Fibroblast of the conjunctiva (primary cell): ENCODE results near the gene COL4A2.

Source experiments
- DNase-seq: peaks from one replicate; pipeline ENCODE4 v3.0.0-alpha.2; 2010; ENCODE audit warnings: low read depth

The COL4A2 gene

DNA sequence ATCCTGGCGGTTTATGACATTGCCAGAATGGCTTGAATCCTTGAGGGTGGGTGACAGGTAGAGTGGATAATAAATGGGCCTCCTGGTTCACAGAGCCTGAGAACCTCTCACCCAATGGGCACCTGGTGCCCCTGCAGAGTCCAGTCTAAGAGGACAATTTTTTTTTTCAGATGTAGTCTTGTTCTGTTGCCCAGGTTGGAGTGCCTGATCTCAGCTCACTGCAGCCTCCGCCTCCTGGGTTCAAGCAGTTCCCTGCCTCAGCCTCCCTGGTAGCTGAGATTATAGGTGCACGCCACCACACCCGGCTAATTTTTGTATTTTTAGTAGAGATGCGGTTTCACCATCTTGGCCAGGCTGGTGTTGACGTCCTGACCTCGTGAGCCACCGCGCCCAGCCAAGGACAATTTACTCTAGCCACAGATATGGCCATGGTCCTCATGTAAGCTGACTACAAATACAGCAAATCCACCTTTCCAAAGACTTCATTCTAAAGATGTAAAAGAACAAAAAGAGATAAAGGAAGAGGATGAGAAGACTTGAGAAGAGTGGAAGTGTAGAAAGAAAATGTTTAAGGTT is 33.0 kb downstream of the COL4A2 start:
- no peak for DNase-seq

DNA sequence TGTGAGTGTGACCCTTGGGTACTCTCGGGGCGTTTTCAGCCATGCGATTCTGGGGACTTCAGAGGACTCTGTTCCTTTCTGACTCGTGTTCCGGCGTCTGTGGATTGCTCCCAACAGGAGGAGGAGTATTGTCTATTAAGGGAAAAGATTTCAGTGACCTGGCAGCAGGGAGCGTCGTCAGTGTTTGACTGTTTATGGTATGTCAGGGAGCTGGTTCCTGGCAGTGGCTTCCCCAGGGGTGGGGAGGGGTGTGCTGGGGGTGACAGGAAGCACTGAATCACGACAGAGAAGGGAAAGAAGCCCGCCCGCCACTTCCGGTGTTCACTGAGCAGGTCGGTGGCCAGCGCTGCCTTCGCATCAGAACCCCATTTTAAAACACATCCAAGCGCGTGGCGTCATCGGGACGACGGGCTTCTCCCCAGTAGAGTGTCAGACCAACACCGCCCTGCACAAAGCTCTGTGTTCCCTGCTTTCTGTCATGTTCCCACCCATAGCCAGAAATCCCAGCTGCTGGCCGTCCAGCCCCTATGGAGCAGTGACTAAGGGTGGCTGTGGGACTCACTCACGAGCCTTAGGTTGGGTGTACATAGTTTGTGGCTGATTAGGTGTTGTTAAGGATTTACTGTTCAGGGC is 33.8 kb downstream of the COL4A2 start:
- DNase-seq, result no peak

GRCh38 chr13:110341445-110342244 is 34.6 kb downstream of the COL4A2 start:
- no peak for DNase-seq

DNA sequence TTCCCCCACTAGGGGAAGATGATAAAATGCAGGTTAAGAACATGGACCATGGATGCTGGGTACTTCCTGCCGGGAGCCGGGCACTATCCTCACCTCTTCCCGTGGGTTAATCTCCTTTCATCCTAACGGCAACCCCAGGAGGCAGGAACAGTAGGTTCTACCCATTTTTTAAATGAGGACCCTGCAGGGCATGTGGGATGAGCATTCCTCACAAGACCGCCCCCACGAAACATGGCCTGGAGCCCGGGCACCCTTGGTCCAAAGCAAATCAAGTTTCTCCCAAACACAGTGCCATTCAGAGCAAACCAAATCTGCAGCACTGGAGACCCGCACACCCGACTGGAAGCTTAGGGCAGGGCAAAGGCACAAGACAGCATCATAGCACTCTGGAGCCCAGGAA is 35.4 kb downstream of the COL4A2 start:
- DNase-seq, result no peak

- no peak for DNase-seq
Observed at GRCh38 chr13:110343241-110343865, 36.3 kb downstream of the COL4A2 start.

DNA sequence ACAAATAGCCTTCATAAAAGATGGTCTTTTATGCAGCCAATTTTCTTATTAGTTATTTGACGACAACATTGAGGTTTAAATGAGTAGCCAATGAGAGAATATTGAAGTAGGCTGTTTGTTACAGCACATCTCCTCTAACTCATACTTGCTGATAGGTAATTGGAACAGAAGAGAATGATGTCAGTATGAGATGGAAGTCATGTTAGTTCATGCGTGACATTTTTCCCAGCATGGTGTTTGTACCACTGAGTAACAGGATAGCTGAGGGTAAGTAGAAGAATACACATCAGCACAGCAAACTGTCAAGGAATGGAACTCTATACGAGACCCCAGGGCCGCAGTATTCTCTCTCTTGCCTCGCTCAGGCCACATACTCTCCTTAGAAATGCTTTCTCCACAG is 37.2 kb downstream of the COL4A2 start:
- DNase-seq, result no peak

- no peak for DNase-seq
Observed at GRCh38 chr13:110345266-110345665, 38.2 kb downstream of the COL4A2 start.

- no peak for DNase-seq
Observed at GRCh38 chr13:110345701-110346100, 38.6 kb downstream of the COL4A2 start.

DNA sequence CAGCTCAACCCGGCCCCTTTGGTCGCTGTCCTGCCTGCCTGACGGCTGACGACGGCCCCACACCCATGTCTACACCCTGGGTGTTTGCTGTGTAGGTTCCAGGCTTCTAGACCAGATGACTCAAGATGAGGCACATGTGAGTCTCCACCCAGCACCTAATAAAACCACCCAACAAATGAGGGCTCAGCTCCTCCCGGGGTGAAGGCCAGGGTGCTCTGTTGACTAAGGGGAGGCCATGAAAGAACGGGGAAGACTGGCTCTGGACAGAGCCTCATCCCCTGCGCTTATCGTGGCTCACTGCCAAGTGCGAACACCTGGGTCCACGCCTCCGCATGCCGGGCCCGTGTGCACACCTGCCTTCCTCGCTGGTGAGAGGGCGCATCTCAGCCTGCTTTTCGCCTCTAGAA is 39.6 kb downstream of the COL4A2 start:
- no peak for DNase-seq

GRCh38 chr13:110347088-110347487 is 40.0 kb downstream of the COL4A2 start:
- DNase-seq, result no peak

- peak; percentile 43 for DNase-seq
Observed at GRCh38 chr13:110347535-110348308, 40.6 kb downstream of the COL4A2 start.

DNA sequence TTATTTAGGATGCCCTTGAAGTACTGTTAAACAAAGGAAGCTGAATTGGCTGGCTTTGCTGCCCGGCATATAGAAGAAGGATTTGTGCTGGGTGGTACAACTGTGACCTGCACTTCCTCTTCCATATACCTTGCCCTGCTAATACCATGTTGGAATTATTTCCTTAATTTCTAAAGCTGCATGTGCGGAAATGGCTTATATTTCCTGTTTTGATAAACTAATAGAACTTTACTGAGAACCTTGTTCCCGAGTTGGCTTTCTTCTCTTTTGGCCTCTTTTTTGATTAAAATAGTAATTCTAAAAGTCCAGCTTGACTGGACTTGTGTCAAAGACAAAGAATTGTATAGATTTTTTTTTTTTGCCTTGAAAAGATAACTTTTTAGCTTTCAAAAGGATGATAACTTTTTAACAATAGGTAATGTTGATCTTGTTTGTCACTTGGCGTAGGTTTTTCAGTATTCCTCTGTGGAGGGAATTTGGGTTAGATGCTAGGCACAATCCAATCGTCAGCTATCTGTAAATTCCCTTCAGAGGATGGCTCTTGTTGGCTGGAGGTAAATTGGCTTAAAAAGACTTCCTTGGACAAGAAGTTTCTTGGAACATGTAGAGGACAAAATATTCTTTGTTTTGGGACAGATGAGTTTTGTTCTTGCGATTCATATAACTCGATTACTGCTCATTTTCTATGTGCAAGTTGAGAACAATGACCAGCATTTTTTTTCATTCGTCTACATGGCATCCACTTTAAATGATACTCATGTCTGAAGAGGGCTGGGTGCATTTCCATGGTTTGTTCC is 41.4 kb downstream of the COL4A2 start:
- DNase-seq, result no peak

GRCh38 chr13:110349239-110349638 is 42.2 kb downstream of the COL4A2 start:
- DNase-seq, result no peak

DNA sequence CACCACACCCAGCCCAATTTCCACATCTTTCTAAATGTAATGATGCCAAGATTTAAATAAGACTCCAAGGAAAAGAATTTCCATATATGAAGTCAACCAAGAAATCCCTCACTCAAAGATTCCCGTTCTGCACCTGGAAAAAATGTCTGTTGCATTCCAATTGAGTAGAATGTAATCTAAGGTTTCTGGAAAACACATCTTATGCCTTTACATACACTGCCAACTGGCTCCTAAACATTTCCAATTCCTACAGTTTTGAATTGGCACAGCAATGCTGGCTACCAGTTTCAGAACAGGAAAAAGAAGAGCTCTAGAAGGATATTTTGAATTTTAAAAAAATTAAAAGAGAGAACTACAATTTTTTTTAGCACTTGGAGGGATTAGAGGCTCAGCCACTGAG is 43.0 kb downstream of the COL4A2 start:
- DNase-seq, result no peak

DNA sequence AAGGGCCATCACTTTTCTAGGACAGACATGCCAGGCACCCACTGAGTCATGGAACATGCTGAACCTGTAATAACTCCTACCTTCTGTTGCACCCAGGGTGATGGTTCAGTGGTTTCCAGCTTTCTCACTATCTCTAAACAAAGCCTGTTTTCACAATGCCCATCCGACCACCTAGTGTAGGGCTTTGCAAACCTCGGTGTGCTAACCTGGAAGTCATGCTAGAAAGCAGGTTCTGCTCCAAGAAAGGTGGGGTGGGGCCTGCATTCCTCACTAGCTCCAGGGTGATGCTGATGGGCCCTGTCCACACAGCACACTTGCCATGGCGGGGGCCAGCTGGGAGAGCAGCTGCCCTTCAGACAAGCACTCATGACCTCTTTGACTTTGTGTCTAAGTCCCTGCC is 43.4 kb downstream of the COL4A2 start:
- DNase-seq, result no peak

- no peak for DNase-seq
Observed at GRCh38 chr13:110351636-110352420, 44.7 kb downstream of the COL4A2 start.

DNA sequence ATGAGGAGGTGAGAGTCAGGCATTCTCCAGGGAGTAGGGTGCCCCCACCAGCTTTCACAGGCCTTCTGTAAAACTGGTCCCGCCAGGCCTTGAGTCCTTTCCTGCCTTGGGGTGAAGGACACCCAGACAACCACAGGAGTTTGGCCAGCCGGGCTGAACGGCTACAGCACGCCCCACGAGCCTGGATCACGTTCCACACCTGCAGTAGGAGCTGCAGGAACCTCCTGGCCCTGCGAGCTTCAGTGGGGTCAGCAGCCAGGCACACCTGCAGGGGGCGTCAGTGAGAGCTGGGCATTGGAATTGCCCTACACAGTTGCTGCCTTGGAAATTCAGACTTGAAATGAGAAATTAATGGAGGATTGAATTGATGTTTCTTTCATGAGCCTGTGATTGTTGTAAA is 45.7 kb downstream of the COL4A2 start:
- DNase-seq, result no peak

GRCh38 chr13:110353339-110353977 is 46.4 kb downstream of the COL4A2 start:
- no peak for DNase-seq

DNA sequence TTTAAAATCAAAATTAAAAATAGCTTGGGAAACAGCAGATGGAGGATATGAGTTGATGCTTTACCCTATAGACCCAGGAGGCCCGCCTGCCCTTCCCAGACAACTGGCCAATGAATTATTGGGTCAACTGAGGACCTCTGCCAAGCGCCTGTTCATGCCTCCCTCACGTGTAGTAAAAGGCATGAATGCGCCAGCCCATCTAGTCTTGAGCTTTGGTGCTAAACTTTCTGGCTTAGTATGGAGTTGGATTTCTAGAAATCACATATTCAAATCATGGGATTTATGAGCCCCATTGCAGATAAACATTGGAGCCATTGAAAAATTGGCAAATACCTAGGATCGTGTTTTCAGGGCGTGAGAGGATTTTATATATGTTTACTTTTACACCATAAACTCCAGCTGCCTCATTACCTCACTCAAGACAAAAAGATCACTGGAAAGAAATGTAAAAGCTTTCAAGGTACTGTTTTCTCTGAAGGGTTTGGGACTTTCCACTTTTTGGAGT is 47.1 kb downstream of the COL4A2 start:
- no peak for DNase-seq
